Adrenal gland (tissue), 5 donors: ENCODE data around the gene FOXO3.

Experiments
- POLR2A ChIP-seq, 2 donors: fragments of 450-650 bp; IDR thresholded peaks; one replicate each; pipeline ENCODE4 v1.6.1; 2017; ENCODE audit warnings: antibody characterized with exemption in 2 of 2, mild to moderate bottlenecking in 2 of 2, moderate library complexity in 1 of 2
- TF ChIP-seq, protein P1 (sequence below), 6 experiments: fragments of 450-650 bp in 4 of 6; fragments of 200-600 bp in 2 of 6; sonication (generic) in 1 of 6; IDR thresholded peaks; 1 replicate in 5 of 6; 2 replicates in 1 of 6; pipeline versions ENCODE4 v1.5.1 to v1.8.0; 2016 to 2021; ENCODE audit warnings: antibody characterized with exemption in 6 of 6, mild to moderate bottlenecking in 2 of 6, moderate library complexity in 1 of 6
- donor health status: DM: no; HTN: no; CAD: no.

DNA sequence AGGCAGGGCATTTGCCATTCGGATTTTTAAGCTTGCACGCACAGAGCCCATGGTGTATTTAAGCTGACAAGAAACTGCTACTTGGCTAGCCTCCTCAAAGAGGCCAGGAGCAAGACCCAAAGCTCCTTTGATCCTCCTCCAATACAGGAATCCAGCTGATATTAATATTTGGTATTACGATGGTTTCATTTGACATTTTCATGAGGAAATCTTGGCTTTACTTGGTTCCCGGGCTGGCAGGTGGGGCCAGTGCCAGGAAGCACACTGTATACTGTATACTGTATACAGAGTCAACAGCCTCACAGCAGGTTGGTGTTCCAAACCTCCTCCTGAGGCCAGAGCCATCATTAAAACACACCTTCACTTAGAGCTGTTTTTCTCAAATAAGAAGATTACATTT is 149.3 kb downstream of the FOXO3 start:
- TF ChIP-seq, protein P1, sequence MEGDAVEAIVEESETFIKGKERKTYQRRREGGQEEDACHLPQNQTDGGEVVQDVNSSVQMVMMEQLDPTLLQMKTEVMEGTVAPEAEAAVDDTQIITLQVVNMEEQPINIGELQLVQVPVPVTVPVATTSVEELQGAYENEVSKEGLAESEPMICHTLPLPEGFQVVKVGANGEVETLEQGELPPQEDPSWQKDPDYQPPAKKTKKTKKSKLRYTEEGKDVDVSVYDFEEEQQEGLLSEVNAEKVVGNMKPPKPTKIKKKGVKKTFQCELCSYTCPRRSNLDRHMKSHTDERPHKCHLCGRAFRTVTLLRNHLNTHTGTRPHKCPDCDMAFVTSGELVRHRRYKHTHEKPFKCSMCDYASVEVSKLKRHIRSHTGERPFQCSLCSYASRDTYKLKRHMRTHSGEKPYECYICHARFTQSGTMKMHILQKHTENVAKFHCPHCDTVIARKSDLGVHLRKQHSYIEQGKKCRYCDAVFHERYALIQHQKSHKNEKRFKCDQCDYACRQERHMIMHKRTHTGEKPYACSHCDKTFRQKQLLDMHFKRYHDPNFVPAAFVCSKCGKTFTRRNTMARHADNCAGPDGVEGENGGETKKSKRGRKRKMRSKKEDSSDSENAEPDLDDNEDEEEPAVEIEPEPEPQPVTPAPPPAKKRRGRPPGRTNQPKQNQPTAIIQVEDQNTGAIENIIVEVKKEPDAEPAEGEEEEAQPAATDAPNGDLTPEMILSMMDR (IDR thresholded peaks at IDR 0.05), result no peak
- TF ChIP-seq POLR2A (IDR thresholded peaks at IDR 0.05), result no peak
